ENCODE measurements around the gene DNMBP. TPM values are rescaled to one million over a fixed set of nuclear protein-coding genes. Genes with fewer than 3 reads are reported as not detected.

DNMBP gene
- total and polyA plus RNA-seq, 2 of the 8 experiments (the other 6 are each of a cell fraction or from before 2014, with no cell fraction given): 19.1 to 26.4 TPM

DNA sequence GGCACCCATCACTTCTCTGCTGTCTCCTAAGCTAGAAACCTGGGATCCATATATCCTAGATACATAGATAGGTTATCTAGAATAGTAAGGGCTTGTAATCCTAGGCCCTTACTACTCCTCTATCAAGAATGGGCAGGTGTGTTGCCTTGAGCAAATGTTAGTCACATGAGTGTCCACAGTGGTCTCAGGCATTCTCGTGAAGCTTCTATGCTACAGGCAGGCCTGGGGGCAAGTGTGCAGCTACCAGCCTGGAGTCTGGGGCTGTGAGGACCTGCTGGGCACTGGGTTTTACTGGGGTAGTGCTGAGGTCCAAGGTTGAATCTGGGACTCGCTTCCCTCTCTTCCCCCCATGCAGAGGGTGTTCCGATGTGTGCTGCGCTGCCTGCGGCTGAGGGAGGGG lies 135.9 kb downstream of the DNMBP start:
- Histone ChIP-seq H2BK15ac (ENCODE audit: low read length) (no peak overlapping the region), H3K14ac (ENCODE audit: insufficient read length) (no peak overlapping the region), H4K20me1 (replicated peaks in 1 of 2; ENCODE audit: control insufficient read depth in 1 of 2, insufficient read depth in 2 of 2, low read length in 2 of 2) (peaks cover 0 to 4% of the 10 kb centered on the region in 2 experiments), H4K8ac (ENCODE audit: extremely low read depth, insufficient read depth, low read length) (no peak overlapping the region; the same call in 1 of the 2 replicates), H3K79me2 (ENCODE audit: control insufficient read depth in 1 of 2, insufficient read depth in 2 of 2, low read length in 2 of 2) (no peaks in the 10 kb centered on the region), H3K27ac (ENCODE audit: low read depth, low read length) (no peak overlapping the region), H3K79me1 (ENCODE audit: low read depth, low read length) (no peaks in the 10 kb centered on the region; the same call in 1 of the 2 replicates), H4K5ac (ENCODE audit: insufficient read length, low read depth, low read length) (no peak overlapping the region), H2BK5ac (ENCODE audit: low read depth, low read length) (no peak overlapping the region), H3K9me3 (ENCODE audit: insufficient read depth in 2 of 2, low read depth in 1 of 2, low read length in 1 of 2) (no peaks in the 10 kb centered on the region), H2AFZ (ENCODE audit: low read length) (no peak overlapping the region), H3K4me1 (replicated peaks in 1 of 4; ENCODE audit: control insufficient read depth in 3 of 4, insufficient read depth in 4 of 4, low read length in 3 of 4) (no peaks in the 10 kb centered on the region), H4K91ac (replicated peaks; ENCODE audit: insufficient read length, low read length) (no peak overlapping the region), H3K4ac (replicated peaks; ENCODE audit: insufficient read length, low read depth, low read length) (no peak overlapping the region), H3K9ac (replicated peaks in 1 of 4; ENCODE audit: extremely low read depth in 1 of 4, low read depth in 3 of 4, low read length in 3 of 4) (no peak overlapping the region), H3K23ac (ENCODE audit: insufficient read length) (no peak overlapping the region), H3K56ac (replicated peaks; ENCODE audit: insufficient read length, low read depth, low read length) (no peak overlapping the region), H3K4me2 (ENCODE audit: insufficient read depth in 1 of 2, low read depth in 2 of 2, low read length in 2 of 2) (no peak overlapping the region), H2BK12ac (ENCODE audit: low read depth, low read length) (no peak overlapping the region), H3K36me3 (ENCODE audit: control insufficient read depth in 2 of 4, insufficient read depth in 4 of 4, low read length in 3 of 4) (peaks cover 19 to 41% (median 33%) of the 10 kb centered on the region in 4 experiments), H3K4me3 (ENCODE audit: extremely low read depth in 1 of 4, insufficient read depth in 2 of 4, low read depth in 3 of 4, low read length in 4 of 4) (no peak overlapping the region), H2BK20ac (ENCODE audit: low read length) (no peak overlapping the region), H3K18ac (ENCODE audit: extremely low read depth, low read length) (no peak overlapping the region), H2AK5ac (ENCODE audit: low read depth, low read length) (no peak overlapping the region), H3K23me2 (ENCODE audit: low read depth, low read length) (no peaks in the 10 kb centered on the region), H3K27me3 (replicated peaks in 1 of 4; ENCODE audit: control insufficient read depth in 3 of 4, extremely low read depth in 1 of 4, insufficient read depth in 3 of 4, low read length in 3 of 4) (no peaks in the 10 kb centered on the region), H2BK120ac (replicated peaks; ENCODE audit: low read depth, low read length) (no peak overlapping the region)
- FAIRE-seq (no peak), DNase-seq (ENCODE audit: low read depth in 1 of 2, low spot score in 2 of 2) (no peak)
- ChIA-PET POLR2A (ENCODE audit: partially characterized antibody) (interaction anchor here (0.7 to 5.8 kb wide), 10 partner anchors 9 to 56 kb away, joined by 3 to 58 read pairs (median 8); no protein-coding TSS in a partner anchor), CTCF (ENCODE audit: partially characterized antibody) (interaction anchor here (1.0 to 6.7 kb wide), 5 partner anchors 14 to 29 kb away, joined by 3 to 47 read pairs (median 14); no protein-coding TSS in a partner anchor)
- 76% methylated on average over 5 of the region's 5 CpGs; no CpG with 5 or more reads in 1 of the 2 experiments for WGBS, 2 experiments (ENCODE audit: extremely low coverage in 1 of 2, insufficient coverage in 1 of 2, insufficient read length in 1 of 2, insufficient replicate concordance in 2 of 2, low coverage in 1 of 2, low lambda C conversion rate in 2 of 2, missing lambda C conversion rate in 1 of 2)
- no peak for TF ChIP-seq TEAD4 (IDR thresholded peaks at IDR 0.05; ENCODE audit: low read depth, low read length)
- no peak for TF ChIP-seq POLR2AphosphoS5 (IDR thresholded peaks at IDR 0.05; ENCODE audit: low read depth, low read length)
- no peak for TF ChIP-seq KDM5A (IDR thresholded peaks at IDR 0.05; ENCODE audit: low read length)
- no peak for TF ChIP-seq FOSL1 (IDR thresholded peaks at IDR 0.05; ENCODE audit: insufficient read depth, low read depth, low read length)
- TF ChIP-seq ASH2L (IDR thresholded peaks at IDR 0.05; ENCODE audit: low read length): no peak
- TF ChIP-seq, protein P1, sequence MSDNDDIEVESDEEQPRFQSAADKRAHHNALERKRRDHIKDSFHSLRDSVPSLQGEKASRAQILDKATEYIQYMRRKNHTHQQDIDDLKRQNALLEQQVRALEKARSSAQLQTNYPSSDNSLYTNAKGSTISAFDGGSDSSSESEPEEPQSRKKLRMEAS (IDR thresholded peaks at IDR 0.05): no peak
- TF ChIP-seq, protein P2, sequence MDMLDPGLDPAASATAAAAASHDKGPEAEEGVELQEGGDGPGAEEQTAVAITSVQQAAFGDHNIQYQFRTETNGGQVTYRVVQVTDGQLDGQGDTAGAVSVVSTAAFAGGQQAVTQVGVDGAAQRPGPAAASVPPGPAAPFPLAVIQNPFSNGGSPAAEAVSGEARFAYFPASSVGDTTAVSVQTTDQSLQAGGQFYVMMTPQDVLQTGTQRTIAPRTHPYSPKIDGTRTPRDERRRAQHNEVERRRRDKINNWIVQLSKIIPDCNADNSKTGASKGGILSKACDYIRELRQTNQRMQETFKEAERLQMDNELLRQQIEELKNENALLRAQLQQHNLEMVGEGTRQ (IDR thresholded peaks at IDR 0.05; ENCODE audit: low read length): no peak
- no peak for TF ChIP-seq RBBP5 (IDR thresholded peaks at IDR 0.05; ENCODE audit: borderline replicate concordance, low read depth, low read length)
- no peak for TF ChIP-seq RXRA (IDR thresholded peaks at IDR 0.05; ENCODE audit: insufficient read depth, low read depth, low read length)
- no peak for TF ChIP-seq SIX5 (IDR thresholded peaks at IDR 0.05; ENCODE audit: low read depth, low read length)
- no peak for TF ChIP-seq GABPA (IDR thresholded peaks at IDR 0.05; ENCODE audit: borderline replicate concordance, insufficient read depth, low read length)
- no peak for TF ChIP-seq PHF8 (conservative IDR thresholded peaks at IDR 0.05; ENCODE audit: low read depth, low read length)
- no peak for TF ChIP-seq RFX5 (IDR thresholded peaks at IDR 0.05; ENCODE audit: borderline replicate concordance, low read depth, low read length)

Data from H1 (cell line).